ENCODE results near the gene KIF25.
"Not testable (repeated sequence)": the region's sequence is repeated elsewhere in the genome, so short reads cannot be mapped to it uniquely, and the experiment has no call there.

KIF25 gene

DNA sequence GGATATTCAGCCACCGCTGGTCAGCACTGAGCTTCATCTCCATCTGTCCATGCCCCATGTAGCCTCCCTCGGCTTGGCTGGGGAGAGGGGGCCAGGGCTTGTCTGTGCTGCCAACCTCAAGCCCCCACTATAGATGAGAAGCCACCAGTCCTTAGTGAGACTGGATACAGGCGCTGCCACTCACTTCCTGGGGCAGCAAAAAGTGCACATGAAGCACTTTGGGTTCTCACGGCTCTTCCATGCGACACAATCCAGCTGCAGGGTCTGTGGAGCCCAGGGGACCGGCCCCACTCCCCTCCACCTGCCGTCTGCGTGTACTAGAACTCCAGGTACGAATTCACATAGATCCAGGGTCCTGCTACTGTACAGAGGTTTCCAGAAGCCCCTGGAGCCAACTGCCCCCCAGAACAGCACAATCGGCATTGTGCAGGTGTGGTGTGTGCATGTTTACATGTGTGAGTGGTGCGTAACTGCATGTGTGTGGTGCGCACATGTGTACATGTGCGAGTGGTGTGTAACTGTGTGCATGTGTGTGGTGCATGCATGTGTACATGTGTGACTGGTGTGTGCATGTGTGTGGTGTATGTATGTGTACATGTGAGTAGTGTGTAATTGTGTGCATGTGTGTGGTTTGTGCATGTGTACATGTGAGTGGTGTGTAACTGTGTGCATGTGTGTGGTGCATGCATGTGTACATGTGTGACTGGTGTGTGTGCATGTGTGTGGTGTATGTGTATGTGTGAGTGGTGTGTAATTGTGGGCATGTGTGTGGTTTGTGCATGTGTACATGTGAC is 76.7 kb downstream of the KIF25 start:
- DNase-seq = no peak

DNA sequence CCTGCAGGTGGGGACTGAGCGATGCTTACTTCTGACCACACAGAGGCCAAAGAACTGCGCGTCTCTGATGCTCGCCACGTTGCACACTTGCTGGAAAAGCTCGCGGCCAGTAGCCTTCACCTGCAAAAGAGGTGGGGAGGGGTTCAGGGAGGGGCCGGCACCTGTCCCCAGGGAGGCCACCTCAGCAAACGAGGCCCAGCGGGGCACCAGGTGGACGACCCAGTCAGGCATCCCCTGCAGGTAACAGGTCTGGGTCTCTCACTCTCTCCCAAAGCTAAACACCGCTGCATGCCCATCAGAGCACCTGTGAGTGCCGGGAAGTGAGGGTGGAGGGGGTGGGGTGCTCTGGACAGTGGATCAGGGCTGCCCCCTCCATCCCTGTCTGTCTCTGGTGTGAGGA is 77.7 kb downstream of the KIF25 start:
- no peak for DNase-seq

DNA sequence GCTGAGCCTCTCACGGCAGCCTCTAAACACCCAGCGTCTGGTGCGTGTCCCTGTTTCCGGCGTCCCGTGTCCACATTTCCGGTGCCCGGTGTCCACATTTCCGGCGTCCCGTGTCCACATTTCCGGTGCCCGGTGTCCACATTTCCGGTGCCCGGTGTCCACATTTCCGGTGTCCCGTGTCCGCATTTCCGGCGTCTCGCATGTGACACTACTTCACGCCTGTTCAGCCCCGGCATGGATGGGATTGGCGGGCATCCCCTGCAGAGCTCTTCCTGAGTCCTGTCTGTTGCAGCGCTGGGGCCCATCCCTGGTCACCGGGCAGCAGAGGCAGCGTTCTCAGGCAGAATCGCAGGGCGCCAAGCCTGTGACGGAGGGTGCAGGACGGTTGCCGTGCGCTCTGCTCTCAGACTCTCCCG is 78.3 kb downstream of the KIF25 start:
- DNase-seq = no peak

DNA sequence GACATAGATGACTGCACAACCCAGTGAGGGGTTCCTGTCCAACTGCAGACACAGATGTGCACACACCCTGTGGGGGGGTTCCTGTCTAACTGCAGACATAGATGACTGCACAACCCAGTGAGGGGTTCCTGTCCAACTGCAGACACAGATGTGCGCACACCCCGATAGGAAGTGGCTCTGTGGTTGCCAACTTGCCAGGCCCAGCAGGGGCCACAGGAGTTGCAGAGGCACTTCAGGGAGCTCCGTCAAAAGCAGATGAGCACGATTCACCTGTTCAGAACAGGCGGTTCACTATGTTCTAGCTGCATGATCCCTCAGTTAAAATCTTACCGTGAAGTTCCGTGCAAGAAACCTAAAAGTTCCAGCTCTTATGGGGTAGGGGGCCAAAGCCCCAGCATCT is 79.9 kb downstream of the KIF25 start:
- not testable (repeated sequence) for DNase-seq

DNA sequence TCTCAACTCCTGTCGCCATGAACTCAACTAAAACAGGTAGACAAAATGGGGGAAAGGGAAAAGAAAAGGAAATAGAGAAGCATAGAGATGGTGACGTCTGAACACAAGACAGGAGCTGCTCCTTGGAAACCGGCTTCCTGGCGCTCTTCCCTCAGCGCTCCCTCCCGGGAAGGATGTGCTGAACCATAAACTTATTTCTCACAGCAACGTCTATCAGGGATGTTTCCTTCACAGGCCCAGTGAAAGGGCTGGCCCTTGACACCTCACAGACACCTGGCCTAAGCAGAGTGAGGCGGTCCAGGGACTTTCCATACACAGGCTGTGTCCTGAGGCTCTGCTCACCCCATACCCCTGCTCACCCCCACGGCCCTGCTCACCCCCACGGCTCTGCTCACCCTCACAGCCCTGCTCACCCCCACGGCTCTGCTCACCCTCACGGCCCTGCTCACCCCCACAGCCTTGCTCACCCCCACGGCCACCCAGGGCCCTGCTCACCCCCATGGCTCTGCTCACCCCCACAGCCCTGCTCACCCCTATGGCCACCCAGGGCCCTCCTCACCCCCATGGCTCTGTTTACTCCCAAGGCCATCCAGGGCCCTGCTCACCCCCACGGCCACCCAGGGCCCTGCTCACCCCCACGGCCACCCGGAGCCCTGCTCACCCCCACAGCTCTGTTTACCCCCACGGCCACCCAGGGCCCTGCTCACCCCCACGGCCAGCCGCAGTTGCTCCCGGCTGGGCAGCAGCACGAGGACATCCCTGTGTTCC is 80.9 kb downstream of the KIF25 start:
- DNase-seq = no peak

DNA sequence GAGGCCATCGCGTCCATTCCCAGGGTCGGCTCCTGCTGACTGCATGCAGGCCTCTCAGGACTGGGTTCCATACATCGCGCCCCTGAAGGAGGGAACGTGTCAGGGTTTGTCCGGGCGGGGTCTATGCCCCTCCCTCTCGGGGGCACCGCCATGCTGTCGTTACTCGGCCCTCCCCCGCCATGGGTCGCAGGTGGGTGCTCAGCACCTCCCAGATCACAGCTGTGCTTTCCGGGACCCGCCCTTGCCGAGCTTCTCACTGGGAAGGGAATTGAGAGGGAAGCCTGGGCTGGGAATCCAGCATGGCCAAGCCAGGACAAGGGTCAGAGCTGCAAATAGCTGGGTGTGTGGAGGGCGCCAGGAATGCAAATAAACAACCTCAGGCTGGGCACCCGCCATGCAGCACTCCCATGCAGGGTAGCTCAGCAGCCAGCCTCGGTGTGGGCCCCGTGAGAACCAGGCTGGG is 81.5 kb downstream of the KIF25 start, which contains the start of gene FRMD1:
FRMD1 (minus strand) TSS at position 270 of the 463 bp plus-strand sequence; CDS start at position 152, 118 bp downstream.
- no peak for DNase-seq

DNA sequence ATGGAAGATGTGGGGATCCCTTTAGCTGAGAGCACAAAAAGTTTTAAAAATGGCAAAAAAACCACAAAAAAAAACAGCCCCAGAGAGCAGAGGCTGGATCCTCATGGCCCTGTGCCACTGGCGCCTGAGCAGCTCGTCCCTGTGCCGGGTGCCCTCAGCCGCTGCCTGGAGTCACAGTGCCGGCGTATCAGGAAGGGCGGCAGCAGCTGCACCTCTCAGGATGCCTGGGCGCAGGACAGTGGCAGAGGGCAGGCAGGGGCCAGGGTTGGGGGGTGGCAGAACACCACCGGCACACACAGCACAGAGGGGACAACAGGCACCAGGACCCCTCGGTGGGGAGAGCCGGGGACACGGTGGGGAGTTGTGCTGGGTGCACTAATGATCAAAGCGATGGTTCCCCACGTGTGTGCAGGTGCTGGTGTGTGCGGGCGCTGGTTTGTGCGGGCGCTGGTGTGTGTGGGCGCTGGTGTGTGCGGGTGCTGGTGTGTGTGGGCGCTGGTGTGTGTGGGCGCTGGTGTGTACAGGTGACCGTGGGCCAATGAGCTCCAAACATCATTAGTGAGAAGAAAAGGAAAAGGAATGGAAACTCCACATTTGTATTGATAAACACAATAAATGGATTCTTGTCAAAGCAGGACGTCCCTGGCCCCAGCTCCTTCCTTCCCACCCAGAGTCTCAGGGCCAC is 83.1 kb downstream of the KIF25 start:
- DNase-seq = no peak

DNA sequence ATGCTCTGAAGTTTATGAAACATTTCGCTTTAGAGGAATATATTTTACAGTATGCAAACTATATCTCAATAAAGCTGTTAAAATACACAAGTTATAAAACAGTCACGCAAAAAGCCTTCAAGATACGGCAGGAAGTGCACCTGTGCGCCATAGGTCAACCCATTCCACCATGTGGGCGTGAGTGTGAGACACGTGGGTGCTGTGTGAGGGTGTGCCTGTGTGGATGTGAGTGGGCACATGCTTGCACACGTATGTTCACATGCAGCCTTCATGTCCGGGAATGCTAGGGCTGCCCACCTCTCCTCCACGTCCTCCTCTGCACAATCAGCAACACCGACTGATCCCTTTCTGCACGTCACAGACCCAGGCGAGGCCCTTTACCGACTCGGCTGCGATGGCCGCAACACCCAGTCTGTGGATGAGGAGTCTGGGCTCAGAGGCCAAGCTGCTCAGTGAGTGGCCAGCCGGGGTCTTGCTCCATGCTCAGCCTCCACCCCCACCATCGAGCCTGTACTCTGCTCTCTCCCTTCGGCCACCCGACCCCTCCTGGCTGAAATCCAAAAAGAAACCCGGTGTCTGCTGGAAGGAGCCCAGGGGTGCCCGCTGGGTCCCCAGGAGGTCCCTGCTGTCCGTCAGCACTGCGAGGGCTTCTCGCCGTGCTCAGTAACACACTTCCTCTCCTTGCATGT is 84.5 kb downstream of the KIF25 start:
- DNase-seq = no peak

DNA sequence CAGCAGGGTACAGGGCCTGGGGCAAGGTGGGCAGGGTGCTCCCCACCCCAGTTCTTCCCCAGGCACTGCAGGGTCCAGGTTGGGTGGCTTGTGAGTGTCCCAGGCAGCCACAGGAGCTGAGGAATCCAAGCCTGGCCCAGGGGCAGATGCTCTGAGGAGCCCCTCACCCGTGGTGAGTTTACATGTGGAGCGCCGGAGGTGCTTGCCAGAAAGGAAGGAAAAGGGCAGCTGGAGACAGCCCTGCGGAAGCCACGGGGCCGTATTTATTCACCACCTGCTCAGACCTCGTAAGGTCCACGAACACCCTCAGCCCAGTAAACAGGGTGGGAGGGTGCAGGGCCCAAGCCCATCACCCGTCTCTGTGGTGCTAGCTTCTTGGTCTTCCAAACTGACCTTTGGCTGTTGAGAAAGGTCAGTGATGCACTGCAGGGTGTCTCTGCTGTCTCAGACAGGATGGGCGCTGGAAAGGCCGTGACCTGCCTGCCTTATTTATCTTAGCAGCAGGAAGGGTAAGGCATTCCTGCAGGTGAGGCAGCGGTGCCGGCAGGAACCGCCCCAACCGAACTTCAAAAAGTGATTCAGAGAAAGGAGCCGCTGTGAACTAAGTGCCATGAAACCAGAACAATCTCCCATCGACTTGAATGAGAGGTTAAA is 85.5 kb downstream of the KIF25 start:
- no peak for DNase-seq

DNA sequence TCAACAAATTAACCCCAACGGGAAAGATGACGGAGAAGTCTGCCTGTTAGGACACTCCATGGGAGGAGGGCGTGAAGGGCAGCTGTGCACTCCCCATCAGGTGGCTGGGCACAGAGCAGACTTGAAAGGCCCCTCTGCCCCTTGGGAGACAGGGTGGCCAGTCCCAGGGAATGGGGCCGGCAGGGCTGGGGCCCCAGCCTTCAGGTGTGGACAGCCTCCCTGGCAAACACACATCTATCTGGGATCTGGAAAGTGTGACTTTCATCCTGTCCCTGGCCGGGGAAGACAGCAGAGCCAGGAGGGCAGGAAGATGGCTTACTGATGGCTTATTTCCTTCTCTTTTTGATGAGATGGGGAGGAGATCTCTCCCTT is 86.0 kb downstream of the KIF25 start:
- no peak for DNase-seq

DNA sequence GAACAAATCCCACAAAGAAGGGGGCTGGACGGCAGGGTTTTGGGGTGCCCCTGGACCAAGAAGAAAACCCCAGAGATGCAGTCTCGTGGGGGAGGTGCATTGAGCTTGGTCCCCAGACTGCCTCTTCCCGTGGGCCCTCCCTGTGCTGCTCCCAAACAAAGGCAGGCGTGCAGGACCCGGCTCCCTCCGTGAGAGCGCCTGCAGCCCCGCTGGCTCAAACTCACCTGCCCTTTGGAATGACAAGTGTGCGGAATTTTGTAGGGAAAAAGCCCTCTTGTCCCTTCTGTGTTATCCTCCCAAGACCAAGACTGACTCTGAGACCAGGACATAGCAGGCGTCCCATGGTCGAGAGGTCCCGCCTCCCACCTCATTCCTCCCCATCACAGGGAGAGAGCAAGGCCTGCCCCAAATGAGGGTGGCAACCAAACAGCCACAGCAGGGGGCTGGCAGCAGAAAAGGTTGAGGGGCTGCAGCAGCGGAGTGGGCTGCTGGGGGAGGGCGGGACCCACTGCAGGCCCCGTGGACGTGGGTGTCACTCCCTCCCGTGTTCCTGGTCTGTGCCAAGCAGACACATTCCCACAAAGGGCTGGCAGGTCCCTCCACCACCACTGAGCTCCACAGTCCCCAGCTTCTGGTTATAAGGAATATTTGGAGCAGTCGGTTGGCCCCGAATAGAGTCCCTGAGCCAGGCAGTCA is 87.1 kb downstream of the KIF25 start:
- no peak for DNase-seq

DNA sequence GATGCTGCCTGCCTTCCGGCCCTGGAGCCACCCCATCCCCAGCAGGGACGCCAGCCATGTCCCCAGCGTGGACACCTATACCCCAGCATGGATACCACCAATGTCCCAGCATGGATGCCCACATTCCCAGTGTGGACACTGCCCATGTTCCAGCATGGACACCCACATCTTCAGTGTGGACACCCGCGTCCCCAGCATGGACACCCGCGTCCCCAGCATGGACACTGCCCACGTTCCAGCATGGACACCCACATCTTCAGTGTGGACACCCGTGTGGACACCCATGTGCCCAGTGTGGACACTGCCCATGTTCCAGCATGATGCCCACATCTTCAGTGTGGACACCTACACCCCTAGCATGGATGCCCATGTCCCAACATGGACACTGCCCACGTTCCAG is 88.6 kb downstream of the KIF25 start:
- DNase-seq = no peak

DNA sequence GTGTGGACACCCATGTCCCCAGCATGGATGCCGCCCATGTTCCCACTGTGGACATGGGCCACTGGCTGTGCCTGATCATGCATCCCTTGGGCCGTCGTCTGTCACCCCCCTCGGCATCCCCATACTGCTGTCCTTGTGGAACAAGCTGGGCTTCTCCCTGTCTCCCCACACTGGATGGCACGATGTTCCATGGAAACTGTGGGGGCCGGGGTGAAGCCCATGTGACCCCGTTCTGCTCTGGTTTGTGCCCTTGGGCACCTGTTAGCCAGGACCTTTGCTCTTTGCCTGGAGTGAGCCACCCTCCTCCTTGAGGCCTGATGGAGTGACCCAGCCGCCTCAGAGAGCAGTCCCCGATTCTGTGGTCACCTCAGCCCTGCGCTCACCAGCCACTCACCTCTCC is 89.1 kb downstream of the KIF25 start:
- DNase-seq = no peak

DNA sequence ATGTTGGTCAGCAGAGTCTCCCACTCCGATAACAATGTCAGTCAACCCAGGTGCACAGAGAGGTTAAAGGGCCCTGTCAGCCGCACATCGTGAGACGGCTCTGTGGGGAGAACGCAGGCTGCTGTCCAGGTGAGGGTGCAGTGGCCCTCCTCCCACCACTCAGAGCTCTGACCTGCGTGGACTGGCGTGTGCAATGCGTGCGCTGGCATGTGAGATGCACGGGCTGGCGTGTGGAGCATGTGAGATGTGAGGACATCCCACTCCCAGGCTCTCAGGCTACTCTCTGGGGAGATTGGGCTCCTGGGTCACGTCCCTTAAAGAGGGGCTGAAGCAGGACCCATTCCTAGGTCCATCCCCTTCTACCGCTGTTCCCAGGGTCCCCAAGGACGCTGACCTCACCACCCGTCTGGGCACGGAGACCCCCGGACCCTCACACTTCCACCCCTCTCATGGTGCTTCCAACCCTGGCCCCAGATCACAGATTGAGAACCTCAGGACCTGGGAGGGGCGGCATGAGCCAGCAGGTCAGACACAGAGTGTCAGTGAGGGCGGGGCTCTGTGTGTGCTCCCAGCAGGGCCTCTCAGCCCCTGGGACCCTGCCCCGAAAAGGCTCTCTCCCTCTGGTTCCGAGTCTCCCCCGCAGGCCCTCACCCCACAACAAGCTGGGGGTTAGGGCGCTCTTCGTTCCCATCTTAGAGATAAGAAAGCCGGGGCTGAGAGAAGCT is 90.1 kb downstream of the KIF25 start:
- no peak for DNase-seq

DNA sequence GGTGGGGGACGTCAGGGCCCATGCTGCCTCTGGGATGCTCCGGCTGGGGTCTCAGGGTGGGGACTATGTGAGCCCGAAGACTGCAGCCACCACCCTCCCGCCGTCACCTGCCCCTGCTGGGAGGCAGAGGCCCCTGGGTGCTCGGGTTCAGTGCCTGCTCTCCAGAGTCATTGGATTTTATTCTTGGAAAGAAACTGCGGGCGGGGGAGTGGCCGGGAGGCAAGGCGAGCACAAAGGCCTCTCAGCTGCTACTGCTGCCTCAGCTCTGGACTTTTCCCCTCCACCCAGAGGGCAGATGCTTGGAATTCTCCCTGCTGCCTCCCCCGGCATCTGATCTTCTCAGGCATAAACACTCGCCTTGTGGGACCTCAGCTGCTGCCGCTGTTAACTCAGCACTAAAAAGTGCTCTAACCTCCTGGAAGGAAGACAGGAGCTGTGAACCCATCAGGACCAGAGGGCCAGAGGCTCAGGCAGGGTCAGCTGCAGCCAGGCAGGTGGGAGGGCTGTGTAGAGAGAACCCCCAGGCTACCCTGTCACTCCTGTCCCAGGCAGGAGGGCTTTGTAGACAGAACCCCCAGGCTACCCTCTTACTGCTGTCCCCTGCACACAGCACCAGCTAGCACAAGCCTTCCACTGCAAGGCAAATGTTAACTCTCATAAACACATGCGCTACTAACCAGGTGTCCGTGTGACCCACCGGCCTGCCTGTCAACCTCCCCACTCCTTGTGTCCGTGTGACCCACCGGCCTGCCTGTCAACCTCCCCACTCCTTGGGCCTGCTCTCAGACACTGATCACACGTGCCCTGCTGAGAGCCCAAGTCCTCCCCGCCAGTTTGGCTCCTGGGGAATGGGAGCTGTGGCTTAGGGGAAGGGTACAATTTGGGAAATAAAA is 90.9 kb downstream of the KIF25 start:
- no peak for DNase-seq

DNA sequence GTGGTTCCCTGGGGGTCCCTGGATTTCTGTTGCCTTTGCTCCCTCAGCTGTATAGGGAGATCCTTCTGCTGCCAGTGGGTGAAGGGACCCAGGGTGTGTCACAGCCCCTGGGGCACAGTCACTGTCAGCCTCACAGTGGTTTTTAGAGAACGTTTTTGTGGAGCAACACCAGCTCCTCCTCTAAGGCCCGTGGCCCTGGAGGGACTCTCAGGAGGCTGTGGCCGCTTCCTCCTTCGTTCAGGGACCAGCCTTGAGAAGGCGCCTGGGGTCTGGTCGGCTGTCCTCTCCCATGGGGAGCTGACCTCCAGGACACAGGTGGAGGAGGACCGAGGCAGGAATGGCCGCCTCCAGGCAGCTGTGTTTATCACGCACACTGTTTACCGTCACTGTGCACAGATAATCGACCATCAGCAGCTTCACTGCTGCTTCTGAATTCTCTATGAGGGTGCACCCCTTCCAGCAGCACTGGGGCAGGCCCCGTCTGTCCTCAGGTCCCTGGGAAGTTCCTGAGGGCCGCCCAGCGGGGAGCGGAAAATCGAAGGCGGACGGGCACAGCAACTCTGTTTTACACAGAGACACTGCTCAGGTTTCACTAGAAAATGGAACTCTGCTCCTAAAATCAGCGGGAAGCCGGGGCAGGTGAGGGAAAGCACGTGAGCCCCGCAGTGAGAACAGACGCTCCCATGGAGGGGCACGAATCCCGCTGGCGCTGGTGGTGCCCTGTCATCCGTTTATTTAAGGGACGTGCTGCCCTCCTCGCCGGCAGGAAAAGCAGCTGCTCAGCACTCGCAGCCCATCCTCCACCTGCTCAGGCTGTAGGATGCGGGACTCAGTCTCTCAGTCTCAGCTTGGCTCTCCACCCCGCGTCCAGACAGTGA is 92.0 kb downstream of the KIF25 start:
- DNase-seq = no peak

DNA sequence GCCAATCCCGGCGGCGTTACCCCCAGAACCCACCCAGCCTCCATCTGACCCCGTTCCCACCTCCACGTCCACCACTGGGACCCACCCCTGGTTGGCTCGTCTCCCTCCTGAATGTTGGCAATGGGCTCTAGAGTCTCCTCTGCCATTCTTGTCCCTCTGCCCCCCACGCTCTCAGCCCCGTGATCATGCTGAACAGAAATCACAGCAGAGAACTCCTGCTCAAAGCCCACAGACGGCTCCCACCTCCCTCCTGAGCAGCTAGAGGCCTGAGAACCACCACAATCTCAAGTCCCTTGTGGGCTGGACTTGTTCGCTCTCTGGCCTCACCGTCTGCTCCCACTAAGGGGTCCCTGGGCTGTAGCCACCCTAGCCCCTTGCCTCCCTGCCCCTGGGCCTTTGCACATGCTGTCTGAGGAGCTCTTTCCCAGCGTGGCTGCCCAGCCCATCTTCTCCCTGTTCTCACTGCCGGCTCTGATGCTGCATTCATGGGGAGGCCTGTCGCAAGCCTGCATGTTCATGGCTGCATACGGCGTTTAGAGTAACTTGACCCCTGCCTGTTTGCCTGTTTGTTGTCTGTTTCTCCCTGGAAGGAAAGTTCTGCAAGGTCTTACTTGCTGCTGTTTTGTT is 92.7 kb downstream of the KIF25 start:
- DNase-seq = no peak

DNA sequence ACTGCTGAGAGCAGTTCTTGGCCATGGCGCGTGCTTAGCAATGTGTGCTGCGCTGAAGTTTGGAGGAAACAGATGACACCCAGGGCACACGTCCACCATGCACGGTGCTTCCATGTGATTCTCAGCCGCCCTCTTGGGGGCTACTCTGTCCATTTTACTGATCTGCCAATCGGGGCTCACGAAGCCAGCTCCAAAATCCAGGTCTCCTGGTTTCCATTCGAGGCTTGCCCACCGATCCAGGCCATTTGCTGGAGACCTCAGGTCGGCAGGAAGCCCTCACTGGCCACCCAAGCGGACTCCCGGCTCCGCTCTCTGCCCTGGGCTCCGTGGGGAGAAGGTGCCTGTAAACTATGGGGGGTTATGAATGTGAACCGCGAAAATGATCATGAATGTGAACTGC is 93.2 kb downstream of the KIF25 start:
- DNase-seq = no peak
